GM19467 (cell line): ENCODE results near the gene EMC6.
"Not testable (repeated sequence)": the region's sequence is repeated elsewhere in the genome, so short reads cannot be mapped to it uniquely, and the experiment has no call there.

Experiments
- ATAC-seq: cut with Tn5 transposase; IDR thresholded peaks from one replicate; pipeline ENCODE4 v1.9.1; 2021; ENCODE audit warnings: mild to moderate bottlenecking, moderate library complexity; ENCODE audit not compliant: unreplicated experiment

EMC6 gene

GRCh38 chr17:3679531-3680126 is 11.0 kb downstream of the EMC6 start:
- no peak for ATAC-seq

DNA sequence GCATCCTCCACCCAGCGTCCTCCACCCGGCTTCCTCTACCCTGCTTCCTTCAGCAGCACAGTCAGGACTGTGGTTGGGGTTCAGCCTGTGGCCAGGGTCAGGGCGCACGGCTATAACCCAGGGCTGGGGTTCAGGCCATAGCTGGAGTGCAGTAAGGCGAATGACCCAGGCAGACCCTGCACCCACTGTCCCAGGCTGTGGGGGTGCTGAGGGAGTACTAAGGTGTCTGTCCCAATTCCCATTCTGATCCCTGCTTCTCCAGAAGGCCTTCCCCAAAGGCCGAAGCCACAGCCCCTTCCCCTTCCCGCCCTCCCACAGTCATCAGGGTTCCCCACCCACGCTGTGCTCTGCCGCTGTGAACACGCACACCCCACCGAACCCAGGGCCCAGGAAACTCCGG is 12.4 kb downstream of the EMC6 start:
- ATAC-seq, result no peak

DNA sequence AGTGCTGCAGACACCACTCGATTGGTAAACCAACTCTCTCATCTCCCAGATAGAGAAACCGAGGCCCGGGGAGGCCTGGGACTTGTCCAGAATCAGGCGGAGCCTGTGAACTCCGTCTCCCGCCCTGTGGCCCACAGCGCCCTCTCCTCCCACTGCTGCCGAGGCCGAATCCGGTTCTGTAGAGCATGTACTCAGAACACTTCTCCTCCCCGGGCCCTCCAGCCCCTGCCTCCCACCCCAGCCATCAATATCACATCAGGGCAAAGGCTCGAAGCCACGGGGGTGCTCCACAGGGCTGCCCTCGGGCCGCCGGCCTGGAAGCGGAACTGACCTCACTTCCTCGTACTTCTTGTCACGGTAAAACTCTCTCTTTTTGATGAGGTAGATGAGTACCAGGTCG is 13.0 kb downstream of the EMC6 start:
- no peak for ATAC-seq

DNA sequence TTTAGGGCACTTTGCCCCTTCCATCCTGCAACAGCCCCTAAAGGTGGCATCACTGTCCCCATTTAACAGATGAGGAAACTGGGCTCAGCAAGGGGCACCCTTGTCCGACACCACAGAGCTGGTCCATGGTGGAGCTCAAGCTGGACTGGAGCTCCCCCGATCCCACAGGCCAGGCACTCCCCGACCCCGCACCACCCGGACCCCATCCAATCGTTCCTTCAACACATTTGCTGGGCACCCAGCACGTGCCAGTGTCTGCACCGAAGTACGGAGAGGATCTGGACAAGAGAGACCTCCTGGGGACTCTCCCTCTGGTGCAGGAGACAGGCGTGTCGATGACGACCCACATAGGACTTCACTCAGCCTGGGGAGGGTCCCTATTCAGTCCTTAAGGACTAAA is 13.4 kb downstream of the EMC6 start:
- ATAC-seq, result no peak

- no peak for ATAC-seq
Observed at GRCh38 chr17:3683054-3683511, 14.5 kb downstream of the EMC6 start.

DNA sequence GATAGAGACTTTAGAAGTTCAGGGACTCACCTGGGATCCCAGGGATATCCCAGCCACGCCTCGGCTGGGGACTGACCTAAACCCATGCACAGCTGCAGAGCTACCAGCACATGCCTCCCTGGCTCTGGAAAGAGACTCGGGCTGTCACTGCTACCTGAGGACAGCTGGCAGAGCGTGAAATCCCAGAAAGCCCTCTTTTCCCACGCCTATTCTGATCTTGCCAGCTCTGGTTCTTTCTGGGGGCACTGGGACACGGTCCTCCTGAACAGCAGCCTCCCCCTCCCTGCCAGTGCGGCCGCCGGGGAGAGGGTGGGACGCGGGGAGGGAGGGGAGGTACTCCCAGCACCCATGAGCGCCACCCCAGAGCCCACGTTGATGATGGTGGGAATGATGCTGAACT is 16.6 kb downstream of the EMC6 start:
- no peak for ATAC-seq

GRCh38 chr17:3688027-3688553 is 19.5 kb downstream of the EMC6 start:
- no peak for ATAC-seq

DNA sequence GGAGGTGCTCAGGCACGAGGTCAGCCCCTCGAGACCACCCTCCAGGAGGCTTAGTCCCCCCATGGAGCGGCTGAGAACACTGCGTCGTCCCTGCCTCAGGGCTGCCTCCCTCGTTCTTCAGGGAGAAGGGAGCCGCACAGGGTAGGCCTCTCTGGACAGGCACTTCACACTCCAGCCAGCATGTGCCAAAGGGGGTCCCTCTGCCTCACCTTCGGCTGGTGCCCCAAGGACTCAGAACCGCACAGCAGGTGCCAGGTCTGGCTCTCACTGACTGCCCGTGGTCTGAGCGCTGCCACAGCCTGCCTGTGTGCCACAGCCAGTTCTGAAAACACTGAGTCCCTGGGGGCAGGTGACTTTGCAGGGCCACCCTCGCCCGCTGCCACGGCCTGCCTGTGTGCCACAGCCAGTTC is 20.2 kb downstream of the EMC6 start:
- no peak for ATAC-seq

GRCh38 chr17:3689262-3690093 is 20.9 kb downstream of the EMC6 start:
- ATAC-seq, result no peak

- ATAC-seq, result no peak
Observed at GRCh38 chr17:3690094-3690715, 21.6 kb downstream of the EMC6 start.

DNA sequence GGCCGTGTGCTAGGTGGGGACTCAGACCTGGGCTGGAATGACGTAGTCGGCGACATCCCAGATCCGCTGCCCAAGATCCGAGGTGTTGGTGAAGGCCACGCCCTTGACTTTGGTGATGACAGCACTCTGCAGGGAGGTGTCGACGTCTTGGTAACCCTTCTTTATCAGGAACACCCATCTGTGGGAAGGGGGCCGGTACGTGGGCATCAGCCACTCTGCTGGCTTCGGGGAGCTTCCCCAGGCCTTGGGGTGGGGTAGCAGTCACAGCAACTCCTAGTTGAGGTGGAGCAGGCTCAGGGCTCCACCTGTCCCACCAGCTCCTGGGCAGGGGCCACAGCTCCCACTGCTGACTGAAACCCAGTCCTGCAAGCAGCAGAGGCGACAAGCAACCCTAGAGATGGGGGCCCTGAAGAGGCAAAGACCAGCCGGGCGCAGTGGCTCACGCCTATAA is 23.0 kb downstream of the EMC6 start:
- no peak for ATAC-seq

DNA sequence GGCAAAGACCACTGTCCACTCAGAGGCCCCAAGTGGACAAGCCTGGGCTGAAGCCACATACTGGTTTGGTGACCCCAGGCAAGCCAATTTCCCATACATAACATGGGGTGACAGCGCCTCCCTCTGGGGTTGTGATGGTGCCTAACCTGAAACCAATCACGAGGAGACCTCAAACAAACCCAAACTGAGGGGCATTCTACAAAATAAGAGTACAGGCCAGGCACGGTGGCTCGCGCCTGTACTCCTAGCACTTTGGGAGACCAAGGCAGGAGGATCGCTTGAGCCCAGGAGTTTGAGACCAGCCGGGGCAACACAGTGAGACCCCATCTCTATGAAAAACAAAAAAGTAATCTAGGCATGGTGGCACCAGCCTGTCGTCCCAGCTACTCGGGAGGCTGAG is 23.7 kb downstream of the EMC6 start:
- no peak for ATAC-seq

- ATAC-seq, result no peak
Observed at GRCh38 chr17:3693141-3693540, 24.5 kb downstream of the EMC6 start.

DNA sequence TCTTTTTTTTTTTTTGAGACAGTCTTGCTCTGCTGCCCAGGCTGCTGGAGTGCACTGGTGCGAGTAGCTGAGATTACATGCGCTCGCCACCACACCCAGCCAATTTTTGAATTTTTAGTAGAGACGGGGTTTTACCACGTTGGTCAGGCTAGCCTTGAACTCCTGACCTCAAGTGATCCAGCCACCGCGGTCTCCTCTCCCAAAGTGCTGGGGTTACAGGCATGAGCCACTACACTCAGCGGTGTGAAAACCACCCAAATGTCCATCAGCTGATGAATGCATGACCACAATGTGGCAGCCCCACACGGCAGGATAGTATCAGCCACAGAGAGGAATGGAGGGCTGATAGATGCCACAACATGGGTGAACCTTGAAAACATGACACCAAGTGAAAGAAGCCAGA is 25.2 kb downstream of the EMC6 start:
- no peak for ATAC-seq

DNA sequence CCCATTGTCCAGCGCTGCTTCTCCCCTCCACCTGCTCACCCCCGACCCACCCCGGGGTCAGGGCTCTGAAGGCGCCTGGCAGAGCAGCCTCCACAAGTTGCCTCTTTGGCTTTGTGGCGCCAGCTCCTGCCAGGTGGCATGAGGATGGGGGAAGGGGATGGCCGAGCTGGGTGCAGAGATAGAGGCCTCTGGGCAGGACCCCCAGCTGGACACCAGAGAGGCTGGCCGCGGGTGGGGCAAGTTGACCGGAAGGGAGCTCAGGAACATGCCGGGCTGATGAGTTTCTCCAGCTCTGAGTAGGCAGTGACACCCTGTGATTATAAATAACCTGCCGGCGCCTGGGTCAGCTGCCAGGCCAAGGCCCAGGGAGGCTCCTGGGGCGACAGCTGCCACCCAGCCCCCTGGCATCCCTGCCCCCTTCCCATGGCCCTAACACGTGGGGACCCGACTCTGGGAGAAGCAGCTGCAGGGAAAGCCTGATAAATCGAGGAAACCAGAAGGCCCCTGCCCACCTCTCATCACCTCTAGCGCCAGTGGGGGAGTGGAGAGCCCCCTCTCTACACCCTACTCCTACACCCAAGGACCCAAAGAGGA is 26.6 kb downstream of the EMC6 start:
- no peak for ATAC-seq

DNA sequence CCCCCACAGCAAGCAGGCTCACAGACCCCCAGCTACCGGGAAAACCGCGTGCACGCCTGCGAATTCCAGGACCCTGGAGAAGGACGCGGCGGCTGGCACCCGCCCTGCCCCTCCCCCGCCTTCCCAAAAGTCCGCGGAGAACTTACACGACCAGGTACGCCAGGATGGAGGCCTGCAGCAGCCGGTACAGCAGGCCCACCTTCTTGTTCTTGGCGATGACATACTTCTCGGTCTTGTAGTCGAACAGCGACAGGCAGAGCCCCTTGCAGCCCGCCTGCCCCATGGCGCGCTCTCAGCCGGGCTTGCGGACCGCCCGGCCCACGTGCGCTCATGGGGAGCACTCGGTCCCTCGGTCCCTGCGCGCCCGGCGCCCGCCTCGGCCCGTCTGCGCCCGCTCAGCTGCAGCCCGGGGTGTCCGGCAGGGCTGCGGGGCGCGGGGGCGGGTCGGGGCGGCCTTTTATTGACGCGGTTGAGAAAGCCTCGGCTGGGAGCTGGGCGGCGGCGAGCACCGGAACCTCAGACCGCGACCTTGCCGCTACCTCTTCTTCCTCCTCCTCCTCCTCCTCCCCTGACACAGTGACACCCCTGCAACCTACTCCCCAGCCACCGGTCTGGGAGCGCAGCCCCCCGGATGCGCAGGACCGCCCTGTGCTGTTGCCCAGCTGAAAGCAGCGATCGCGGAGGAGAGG is 27.3 kb downstream of the EMC6 start, which contains the start of gene P2RX5:
Gene P2RX5, minus strand, starts transcription at position 433 of the 689 bp plus-strand sequence. Its CDS starts 150 bp downstream, at position 283.
- no peak for ATAC-seq

DNA sequence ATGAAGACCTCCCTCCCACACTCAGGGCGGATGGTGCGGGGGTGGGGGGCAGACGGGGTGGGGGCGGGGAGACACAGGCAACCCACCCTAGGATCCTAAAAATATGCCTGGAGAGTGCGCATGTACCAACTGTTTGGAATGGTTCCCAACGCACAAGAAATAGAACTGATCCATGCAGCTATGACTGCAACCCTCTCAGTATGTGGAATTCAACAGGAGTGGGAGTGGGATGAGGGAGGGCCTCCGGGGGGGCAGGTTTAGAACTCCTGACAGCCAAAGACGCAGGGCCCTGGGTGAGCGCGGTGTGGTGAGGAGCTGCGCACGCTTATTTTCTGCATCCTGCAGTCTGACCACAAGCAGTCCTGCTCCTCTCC is 28.5 kb downstream of the EMC6 start:
- ATAC-seq, result no peak

GRCh38 chr17:3698139-3698538 is 29.5 kb downstream of the EMC6 start:
- no peak for ATAC-seq

GRCh38 chr17:3699951-3700350 is 31.3 kb downstream of the EMC6 start:
- ATAC-seq, result no peak

GRCh38 chr17:3702041-3702539 is 33.5 kb downstream of the EMC6 start:
- ATAC-seq, result not testable (repeated sequence)
